OCI-LY1 (cell line): Measurements from ENCODE around the gene FAM24A.

Experiments used
- H2AFZ ChIP-seq: fragments of 200-600 bp; sonication (generic), shearing (Covaris generic); 2 replicates; pipeline ENCODE4 v1.6.0; 2014; ENCODE audit warnings: antibody characterized with exemption, mild to moderate bottlenecking, low read length
- H3F3A ChIP-seq: fragments of 200-600 bp; sonication (generic), shearing (Covaris generic); 2 replicates; pipeline ENCODE4 v1.6.0; 2014; ENCODE audit warnings: mild to moderate bottlenecking, antibody characterized with exemption, low read length, moderate library complexity; ENCODE audit not compliant: insufficient read depth
- H3K27ac ChIP-seq: fragments of 200-600 bp; sonication (generic); 2 replicates; pipeline ENCODE4 v1.5.1; 2014; ENCODE audit warnings: low read length, mixed run types, mild to moderate bottlenecking, low read depth; ENCODE audit not compliant: poor library complexity, severe bottlenecking
- H3K27me3 ChIP-seq: fragments of 200-600 bp; sonication (generic); 2 replicates; pipeline ENCODE4 v1.6.0; 2014; ENCODE audit warnings: antibody characterized with exemption, mild to moderate bottlenecking, low read length, moderate library complexity; ENCODE audit not compliant: insufficient read depth
- H3K36me3 ChIP-seq: fragments of 200-600 bp; sonication (generic); 2 replicates; pipeline ENCODE4 v1.6.1; 2014; ENCODE audit warnings: mild to moderate bottlenecking, antibody characterized with exemption, low read length, moderate library complexity, mixed read lengths; ENCODE audit not compliant: insufficient read depth
- H3K4me1 ChIP-seq: fragments of 200-600 bp; sonication (generic); 2 replicates; pipeline ENCODE4 v1.5.1; 2014; ENCODE audit warnings: mild to moderate bottlenecking, low read length, moderate library complexity; ENCODE audit not compliant: insufficient read depth, severe bottlenecking
- H3K4me2 ChIP-seq: fragments of 200-600 bp; sonication (generic), shearing (Covaris generic); 2 replicates; pipeline ENCODE4 v1.6.1; 2014; ENCODE audit warnings: low read length
- H3K4me3 ChIP-seq: fragments of 200-600 bp; sonication (generic); 2 replicates; pipeline ENCODE4 v1.5.1; 2014; ENCODE audit warnings: low read length, low read depth, mild to moderate bottlenecking, mixed read lengths; ENCODE audit not compliant: poor library complexity, severe bottlenecking
- H3K79me2 ChIP-seq: fragments of 200-600 bp; shearing (Covaris generic); 2 replicates; pipeline ENCODE4 v1.6.1; 2016; ENCODE audit warnings: mixed run types, low read length, mixed read lengths; ENCODE audit not compliant: insufficient read depth
- H3K9ac ChIP-seq: fragments of 200-600 bp; sonication (generic), shearing (Covaris generic); 2 replicates; pipeline ENCODE4 v1.6.1; 2014; ENCODE audit warnings: mild to moderate bottlenecking, low read length, mixed read lengths
- H3K9me2 ChIP-seq: fragments of 200-600 bp; sonication (generic), shearing (Covaris generic); 2 replicates; pipeline ENCODE4 v1.6.1; 2014; ENCODE audit warnings: low read depth, mild to moderate bottlenecking, low read length, mixed read lengths
- H3K9me3 ChIP-seq: fragments of 200-600 bp; shearing (Covaris generic); 2 replicates; pipeline ENCODE4 v1.6.1; 2014; ENCODE audit warnings: low read length, mixed read lengths
- H4K20me1 ChIP-seq: fragments of 200-600 bp; sonication (generic), shearing (Covaris generic); 2 replicates; pipeline ENCODE4 v1.6.0; 2016; ENCODE audit warnings: mild to moderate bottlenecking, low read length; ENCODE audit not compliant: insufficient read depth
- EZH2 ChIP-seq: fragments of 200-600 bp; sonication (generic), shearing (Covaris generic); IDR thresholded peaks from 2 replicates; pipeline ENCODE4 v1.8.0; 2017; ENCODE audit warnings: borderline replicate concordance, mixed run types, mild to moderate bottlenecking, antibody characterized with exemption, low read length, moderate library complexity, mixed read lengths
- TF ChIP-seq, protein P1 (sequence below): fragments of 200-600 bp; sonication (generic), shearing (Covaris generic); IDR thresholded peaks from 2 replicates; pipeline ENCODE4 v1.5.1; 2017; ENCODE audit warnings: mild to moderate bottlenecking, antibody characterized with exemption, low read length, moderate library complexity, mixed read lengths

The FAM24A gene

GRCh38 chr10:122953902-122954730, 43.7 kb downstream of the FAM24A start, which contains the start of gene C10orf88:
Gene C10orf88 (minus strand): TSS chr10:122954227. CDS start chr10:122954178, 49 bp downstream.
- H3K79me2 ChIP-seq = no peaks in the 10 kb centered on the region
- peaks cover 20% of the 10 kb centered on the region for H3K4me1 ChIP-seq
- H3K9me2 ChIP-seq = no peaks in the 10 kb centered on the region
- H2AFZ ChIP-seq = no peak within 1 kb of the TSS
- TF ChIP-seq, protein P1, sequence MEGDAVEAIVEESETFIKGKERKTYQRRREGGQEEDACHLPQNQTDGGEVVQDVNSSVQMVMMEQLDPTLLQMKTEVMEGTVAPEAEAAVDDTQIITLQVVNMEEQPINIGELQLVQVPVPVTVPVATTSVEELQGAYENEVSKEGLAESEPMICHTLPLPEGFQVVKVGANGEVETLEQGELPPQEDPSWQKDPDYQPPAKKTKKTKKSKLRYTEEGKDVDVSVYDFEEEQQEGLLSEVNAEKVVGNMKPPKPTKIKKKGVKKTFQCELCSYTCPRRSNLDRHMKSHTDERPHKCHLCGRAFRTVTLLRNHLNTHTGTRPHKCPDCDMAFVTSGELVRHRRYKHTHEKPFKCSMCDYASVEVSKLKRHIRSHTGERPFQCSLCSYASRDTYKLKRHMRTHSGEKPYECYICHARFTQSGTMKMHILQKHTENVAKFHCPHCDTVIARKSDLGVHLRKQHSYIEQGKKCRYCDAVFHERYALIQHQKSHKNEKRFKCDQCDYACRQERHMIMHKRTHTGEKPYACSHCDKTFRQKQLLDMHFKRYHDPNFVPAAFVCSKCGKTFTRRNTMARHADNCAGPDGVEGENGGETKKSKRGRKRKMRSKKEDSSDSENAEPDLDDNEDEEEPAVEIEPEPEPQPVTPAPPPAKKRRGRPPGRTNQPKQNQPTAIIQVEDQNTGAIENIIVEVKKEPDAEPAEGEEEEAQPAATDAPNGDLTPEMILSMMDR = no peak
- TF ChIP-seq EZH2 = no peak
- peaks cover 8% of the 10 kb centered on the region; the same call in 1 of the 2 replicates for H3K36me3 ChIP-seq
- H3K4me3 ChIP-seq = peak within 1 kb of the TSS; percentile 76
- H3K27me3 ChIP-seq = no peaks in the 10 kb centered on the region
- H3K9ac ChIP-seq = peak within 1 kb of the TSS; percentile 80
- peak within 1 kb of the TSS; percentile 90 for H3K4me2 ChIP-seq
- H3F3A ChIP-seq = no peaks in the 10 kb centered on the region
- H4K20me1 ChIP-seq = no peaks in the 10 kb centered on the region
- H3K9me3 ChIP-seq = no peaks in the 10 kb centered on the region
- H3K27ac ChIP-seq = no peak within 1 kb of the TSS

GRCh38 chr10:122954731-122955050, 44.3 kb downstream of the FAM24A start:
- H3K27ac ChIP-seq = no peak overlapping the region
- no peak overlapping the region for H2AFZ ChIP-seq
- no peak overlapping the region for H3K9ac ChIP-seq
- TF ChIP-seq EZH2 = no peak
- TF ChIP-seq, protein P1 = no peak
- H3F3A ChIP-seq = no peaks in the 10 kb centered on the region
- peak overlapping the region; percentile 76 for H3K4me3 ChIP-seq
- no peaks in the 10 kb centered on the region for H3K9me3 ChIP-seq
- peaks cover 6% of the 10 kb centered on the region; the same call in 1 of the 2 replicates for H3K36me3 ChIP-seq
- H3K4me1 ChIP-seq = peaks cover 20% of the 10 kb centered on the region
- no peaks in the 10 kb centered on the region for H4K20me1 ChIP-seq
- H3K4me2 ChIP-seq = 0 out of 2 replicates have a peak overlapping the region, but pooled peaks have one; percentile 34
- H3K27me3 ChIP-seq = no peaks in the 10 kb centered on the region
- H3K9me2 ChIP-seq = no peaks in the 10 kb centered on the region
- H3K79me2 ChIP-seq = no peaks in the 10 kb centered on the region

- Histone ChIP-seq H3K79me2 (no peaks in the 10 kb centered on the region), H3K4me3 (no peak overlapping the region)
Measured at GRCh38 chr10:122955892-122956291, 45.5 kb downstream of the FAM24A start.

More at GRCh38 chr10:122955892-122956291, 45.5 kb downstream of the FAM24A start:
- Histone ChIP-seq H3K27me3 (no peaks in the 10 kb centered on the region), H3K36me3 (no peaks in the 10 kb centered on the region), H3K27ac (no peak overlapping the region), H3K4me1 (peaks cover 20% of the 10 kb centered on the region), H3K9me3 (no peaks in the 10 kb centered on the region), H3K9ac (no peak overlapping the region), H3K9me2 (no peaks in the 10 kb centered on the region), H2AFZ (no peak overlapping the region), H3K4me2 (no peak overlapping the region), H4K20me1 (no peaks in the 10 kb centered on the region), H3F3A (no peaks in the 10 kb centered on the region)
- TF ChIP-seq, protein P1 = no peak
- no peak for TF ChIP-seq EZH2
